K562 (cell line): ENCODE data around the gene CD93. TPM values are rescaled to one million over a fixed set of nuclear protein-coding genes. Genes with fewer than 3 reads are reported as not detected.

Source experiments
- ARNT ChIP-seq, 2 experiments: fragments of 450-650 bp; IDR thresholded peaks; 2 replicates each; pipeline ENCODE4 v1.6.1; 2016; ENCODE audit warnings: mild to moderate bottlenecking in 1 of 2
- MBD2 ChIP-seq: sonication (generic); IDR thresholded peaks from 2 replicates; pipeline ENCODE4 v1.6.1; 2016; ENCODE audit warnings: low read depth, borderline replicate concordance
- NBN ChIP-seq: fragments of 450-650 bp; IDR thresholded peaks from 2 replicates; pipeline ENCODE4 v1.6.1; 2016; ENCODE audit warnings: low read depth, mild to moderate bottlenecking
- RBM22 ChIP-seq: fragments of 200-400 bp; formaldehyde crosslinking; IDR thresholded peaks from 2 replicates; pipeline ENCODE4 v1.6.1; 2018; ENCODE audit warnings: low read length, low read depth; ENCODE audit not compliant: poor library complexity, severe bottlenecking
- SIN3A ChIP-seq, 2 experiments: fragments of 150-350 bp in 1 of 2; IDR thresholded peaks; 2 replicates each; pipeline ENCODE4 v1.6.1; 2011 to 2016; ENCODE audit warnings: borderline replicate concordance in 2 of 2, low read depth in 2 of 2, low read length in 2 of 2, mild to moderate bottlenecking in 2 of 2, moderate library complexity in 2 of 2; ENCODE audit not compliant: control insufficient read depth in 1 of 2
- SIN3B ChIP-seq: fragments of 450-650 bp; IDR thresholded peaks from 2 replicates; pipeline ENCODE4 v1.6.1; 2017; ENCODE audit warnings: low read depth, mild to moderate bottlenecking, moderate library complexity
- STAT5B ChIP-seq: fragments of 250-450 bp; sonication (Bioruptor Pico); IDR thresholded peaks from 2 replicates; pipeline ENCODE4 v1.8.0; 2021; ENCODE audit warnings: mild to moderate bottlenecking, inconsistent platforms
- TBP ChIP-seq: optimal IDR thresholded peaks from 2 replicates; pipeline ENCODE3; 2011; ENCODE audit warnings: low read depth, low read length, improper control_type of control experiment
- ZNF140 ChIP-seq: fragments of 250-450 bp; sonication (Bioruptor Pico); IDR thresholded peaks from 2 replicates; pipeline ENCODE4 v1.8.0; 2021; ENCODE audit warnings: moderate library complexity, mild to moderate bottlenecking, inconsistent platforms
- ZNF3 ChIP-seq: fragments of 250-450 bp; sonication (Bioruptor Pico); IDR thresholded peaks from 2 replicates; pipeline ENCODE4 v1.5.0; 2021; ENCODE audit warnings: mild to moderate bottlenecking, moderate library complexity
- ZNF324 ChIP-seq: fragments of 250-450 bp; sonication (Bioruptor Pico); IDR thresholded peaks from 2 replicates; pipeline ENCODE4 v1.4.0; 2020; ENCODE audit warnings: mild to moderate bottlenecking
- ZNF431 ChIP-seq: sonication (generic); formaldehyde crosslinking; IDR thresholded peaks from 2 replicates; pipeline ENCODE4 v1.8.0; 2022; ENCODE audit warnings: mild to moderate bottlenecking, missing genetic modification reagents
- polyA plus RNA-seq, 8 experiments: library from polyadenylated mRNA; depleted of rRNA in 4 of 8; stranded (reverse) in 5 of 8; unstranded in 3 of 8; fragments of >200 nt; fragmentation: Nextera tagmentation in 2 of 8; fragmentation: Illumina TruSeq in 1 of 8; extraction: Ambion mirVana in 2 of 8; extraction: Trizol in 1 of 8; gene quantifications; 2 replicates each; pipeline versions ENCODE4 v1.2.1 to v1.2.3, GENCODE V29; 2011 to 2014; ENCODE audit warnings: inconsistent platforms in 1 of 8, missing spikeins in 1 of 8
- total RNA-seq, 7 experiments: library from RNA; depleted of rRNA in 6 of 7; stranded (reverse); fragments of >200 nt in 6 of 7; fragmentation: Illumina TruSeq in 2 of 7; extraction: Trizol in 2 of 7; gene quantifications; 2 replicates each; pipeline versions ENCODE4 v1.2.1 to v1.2.3, GENCODE V29; 2011 to 2021; ENCODE audit warnings: low replicate concordance in 1 of 7
- TF ChIP-seq, protein P1 (sequence below): fragments of 250-450 bp; sonication (Bioruptor Pico); IDR thresholded peaks from 2 replicates; pipeline ENCODE4 v1.8.0; 2022; ENCODE audit warnings: inconsistent platforms, mild to moderate bottlenecking, moderate library complexity, borderline replicate concordance
- TF ChIP-seq, protein P2 (sequence below): fragments of 250-450 bp; sonication (Bioruptor Pico); IDR thresholded peaks from 2 replicates; pipeline ENCODE4 v1.5.0; 2020; ENCODE audit warnings: mild to moderate bottlenecking
- TF ChIP-seq, protein P3 (sequence below): sonication (generic); formaldehyde crosslinking; IDR thresholded peaks from 2 replicates; pipeline ENCODE4 v1.8.1; 2023; ENCODE audit warnings: mild to moderate bottlenecking, missing genetic modification reagents
- TF ChIP-seq, protein P4 (sequence below): sonication (generic); formaldehyde crosslinking; IDR thresholded peaks from 2 replicates; pipeline ENCODE4 v1.8.0; 2022; ENCODE audit warnings: missing genetic modification reagents, mild to moderate bottlenecking, moderate library complexity, borderline replicate concordance
- TF ChIP-seq, protein P5 (sequence below): sonication (generic); formaldehyde crosslinking; IDR thresholded peaks from 2 replicates; pipeline ENCODE4 v1.8.0; 2023; ENCODE audit warnings: mild to moderate bottlenecking, missing genetic modification reagents
- TF ChIP-seq, protein P6 (sequence below): fragments of 250-450 bp; sonication (Bioruptor Pico); IDR thresholded peaks from 2 replicates; pipeline ENCODE4 v1.5.0; 2021; ENCODE audit warnings: mild to moderate bottlenecking, borderline replicate concordance

Gene CD93
- total and polyA plus RNA-seq, 9 of the 15 experiments (the other 6 are each of a cell fraction or from before 2014, with no cell fraction given), result 0.03 to 0.20 (median 0.05) TPM

DNA sequence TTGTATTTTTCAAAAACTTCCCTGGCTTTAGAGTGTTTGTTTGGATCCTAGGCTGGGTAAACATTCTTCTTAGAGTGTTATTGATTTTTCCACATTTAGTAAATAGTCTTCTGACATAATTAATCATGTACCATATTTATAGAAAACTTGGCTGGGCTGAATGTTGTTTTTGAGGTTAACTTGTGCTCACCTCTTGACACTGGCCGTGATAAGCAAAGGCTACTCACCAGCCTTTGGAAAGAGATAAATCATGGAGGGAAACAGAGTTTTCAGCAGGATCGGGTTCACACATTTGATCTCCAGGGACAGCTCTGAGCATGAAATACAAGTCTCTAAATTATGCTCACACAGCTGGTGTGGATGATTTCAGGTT is 6.2 kb upstream of the CD93 start (continued):
- TF ChIP-seq, protein P1, sequence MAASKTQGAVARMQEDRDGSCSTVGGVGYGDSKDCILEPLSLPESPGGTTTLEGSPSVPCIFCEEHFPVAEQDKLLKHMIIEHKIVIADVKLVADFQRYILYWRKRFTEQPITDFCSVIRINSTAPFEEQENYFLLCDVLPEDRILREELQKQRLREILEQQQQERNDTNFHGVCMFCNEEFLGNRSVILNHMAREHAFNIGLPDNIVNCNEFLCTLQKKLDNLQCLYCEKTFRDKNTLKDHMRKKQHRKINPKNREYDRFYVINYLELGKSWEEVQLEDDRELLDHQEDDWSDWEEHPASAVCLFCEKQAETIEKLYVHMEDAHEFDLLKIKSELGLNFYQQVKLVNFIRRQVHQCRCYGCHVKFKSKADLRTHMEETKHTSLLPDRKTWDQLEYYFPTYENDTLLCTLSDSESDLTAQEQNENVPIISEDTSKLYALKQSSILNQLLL (CRISPR knock-in tag), result no peak
- TF ChIP-seq, protein P2, sequence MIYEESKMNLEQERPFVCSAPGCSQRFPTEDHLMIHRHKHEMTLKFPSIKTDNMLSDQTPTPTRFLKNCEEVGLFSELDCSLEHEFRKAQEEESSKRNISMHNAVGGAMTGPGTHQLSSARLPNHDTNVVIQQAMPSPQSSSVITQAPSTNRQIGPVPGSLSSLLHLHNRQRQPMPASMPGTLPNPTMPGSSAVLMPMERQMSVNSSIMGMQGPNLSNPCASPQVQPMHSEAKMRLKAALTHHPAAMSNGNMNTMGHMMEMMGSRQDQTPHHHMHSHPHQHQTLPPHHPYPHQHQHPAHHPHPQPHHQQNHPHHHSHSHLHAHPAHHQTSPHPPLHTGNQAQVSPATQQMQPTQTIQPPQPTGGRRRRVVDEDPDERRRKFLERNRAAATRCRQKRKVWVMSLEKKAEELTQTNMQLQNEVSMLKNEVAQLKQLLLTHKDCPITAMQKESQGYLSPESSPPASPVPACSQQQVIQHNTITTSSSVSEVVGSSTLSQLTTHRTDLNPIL (CRISPR knock-in tag), result no peak
- TF ChIP-seq NBN (0 out of 2 replicates have a peak, but pooled peaks have one; percentile 26), ZNF431 (CRISPR knock-in tag) (no peak), SIN3B (no peak), ZNF140 (CRISPR knock-in tag) (no peak), MBD2 (no peak), SIN3A (IDR thresholded peaks at IDR 0.05; ENCODE audit: borderline replicate concordance in 2 of 2, control insufficient read depth in 1 of 2, low read depth in 2 of 2, low read length in 2 of 2) (no peak), RBM22 (no peak), ZNF3 (CRISPR knock-in tag) (no peak), ARNT (IDR thresholded peaks at IDR 0.05) (no peak), STAT5B (CRISPR knock-in tag) (no peak), ZNF324 (CRISPR knock-in tag) (no peak), TBP (no peak)
- TF ChIP-seq, protein P3, sequence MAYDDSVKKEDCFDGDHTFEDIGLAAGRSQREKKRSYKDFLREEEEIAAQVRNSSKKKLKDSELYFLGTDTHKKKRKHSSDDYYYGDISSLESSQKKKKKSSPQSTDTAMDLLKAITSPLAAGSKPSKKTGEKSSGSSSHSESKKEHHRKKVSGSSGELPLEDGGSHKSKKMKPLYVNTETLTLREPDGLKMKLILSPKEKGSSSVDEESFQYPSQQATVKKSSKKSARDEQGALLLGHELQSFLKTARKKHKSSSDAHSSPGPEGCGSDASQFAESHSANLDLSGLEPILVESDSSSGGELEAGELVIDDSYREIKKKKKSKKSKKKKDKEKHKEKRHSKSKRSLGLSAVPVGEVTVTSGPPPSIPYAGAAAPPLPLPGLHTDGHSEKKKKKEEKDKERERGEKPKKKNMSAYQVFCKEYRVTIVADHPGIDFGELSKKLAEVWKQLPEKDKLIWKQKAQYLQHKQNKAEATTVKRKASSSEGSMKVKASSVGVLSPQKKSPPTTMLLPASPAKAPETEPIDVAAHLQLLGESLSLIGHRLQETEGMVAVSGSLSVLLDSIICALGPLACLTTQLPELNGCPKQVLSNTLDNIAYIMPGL (CRISPR knock-in tag), result no peak
- TF ChIP-seq, protein P4, sequence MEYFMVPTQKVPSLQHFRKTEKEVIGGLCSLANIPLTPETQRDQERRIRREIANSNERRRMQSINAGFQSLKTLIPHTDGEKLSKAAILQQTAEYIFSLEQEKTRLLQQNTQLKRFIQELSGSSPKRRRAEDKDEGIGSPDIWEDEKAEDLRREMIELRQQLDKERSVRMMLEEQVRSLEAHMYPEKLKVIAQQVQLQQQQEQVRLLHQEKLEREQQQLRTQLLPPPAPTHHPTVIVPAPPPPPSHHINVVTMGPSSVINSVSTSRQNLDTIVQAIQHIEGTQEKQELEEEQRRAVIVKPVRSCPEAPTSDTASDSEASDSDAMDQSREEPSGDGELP (CRISPR knock-in tag), result no peak
- TF ChIP-seq, protein P5, sequence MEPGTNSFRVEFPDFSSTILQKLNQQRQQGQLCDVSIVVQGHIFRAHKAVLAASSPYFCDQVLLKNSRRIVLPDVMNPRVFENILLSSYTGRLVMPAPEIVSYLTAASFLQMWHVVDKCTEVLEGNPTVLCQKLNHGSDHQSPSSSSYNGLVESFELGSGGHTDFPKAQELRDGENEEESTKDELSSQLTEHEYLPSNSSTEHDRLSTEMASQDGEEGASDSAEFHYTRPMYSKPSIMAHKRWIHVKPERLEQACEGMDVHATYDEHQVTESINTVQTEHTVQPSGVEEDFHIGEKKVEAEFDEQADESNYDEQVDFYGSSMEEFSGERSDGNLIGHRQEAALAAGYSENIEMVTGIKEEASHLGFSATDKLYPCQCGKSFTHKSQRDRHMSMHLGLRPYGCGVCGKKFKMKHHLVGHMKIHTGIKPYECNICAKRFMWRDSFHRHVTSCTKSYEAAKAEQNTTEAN (CRISPR knock-in tag), result no peak
- TF ChIP-seq, protein P6, sequence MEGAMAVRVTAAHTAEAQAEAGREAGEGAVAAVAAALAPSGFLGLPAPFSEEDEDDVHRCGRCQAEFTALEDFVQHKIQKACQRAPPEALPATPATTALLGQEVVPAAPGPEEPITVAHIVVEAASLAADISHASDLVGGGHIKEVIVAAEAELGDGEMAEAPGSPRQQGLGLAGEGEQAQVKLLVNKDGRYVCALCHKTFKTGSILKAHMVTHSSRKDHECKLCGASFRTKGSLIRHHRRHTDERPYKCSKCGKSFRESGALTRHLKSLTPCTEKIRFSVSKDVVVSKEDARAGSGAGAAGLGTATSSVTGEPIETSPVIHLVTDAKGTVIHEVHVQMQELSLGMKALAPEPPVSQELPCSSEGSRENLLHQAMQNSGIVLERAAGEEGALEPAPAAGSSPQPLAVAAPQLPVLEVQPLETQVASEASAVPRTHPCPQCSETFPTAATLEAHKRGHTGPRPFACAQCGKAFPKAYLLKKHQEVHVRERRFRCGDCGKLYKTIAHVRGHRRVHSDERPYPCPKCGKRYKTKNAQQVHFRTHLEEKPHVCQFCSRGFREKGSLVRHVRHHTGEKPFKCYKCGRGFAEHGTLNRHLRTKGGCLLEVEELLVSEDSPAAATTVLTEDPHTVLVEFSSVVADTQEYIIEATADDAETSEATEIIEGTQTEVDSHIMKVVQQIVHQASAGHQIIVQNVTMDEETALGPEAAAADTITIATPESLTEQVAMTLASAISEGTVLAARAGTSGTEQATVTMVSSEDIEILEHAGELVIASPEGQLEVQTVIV (CRISPR knock-in tag), result no peak
